ENCODE results near the gene REEP6.
"Not testable (repeated sequence)": the region's sequence is repeated elsewhere in the genome, so short reads cannot be mapped to it uniquely, and the experiment has no call there.

REEP6 gene

DNA sequence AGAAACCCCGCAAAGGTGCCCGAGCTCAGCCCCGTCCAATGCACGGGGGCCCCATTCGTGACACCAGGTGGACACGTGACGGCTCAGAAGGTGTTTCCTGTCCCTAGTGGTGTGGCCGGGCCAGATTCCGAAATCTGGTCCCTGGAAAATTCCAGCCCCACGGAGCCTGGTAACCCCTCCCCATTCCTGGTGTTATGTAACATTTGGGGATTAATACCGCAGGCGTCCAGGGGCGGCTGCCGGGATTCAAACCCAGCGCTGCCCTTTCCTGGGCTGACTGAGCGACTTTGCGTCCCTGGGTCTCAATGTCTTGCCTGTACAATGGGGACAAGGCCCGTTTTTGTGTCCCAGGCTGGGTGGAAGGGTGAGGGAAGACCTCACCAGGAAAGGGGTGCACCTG lies 31.9 kb downstream of the REEP6 start:
- no peak for DNase-seq (ENCODE audit: low read depth in 2 of 2)

DNA sequence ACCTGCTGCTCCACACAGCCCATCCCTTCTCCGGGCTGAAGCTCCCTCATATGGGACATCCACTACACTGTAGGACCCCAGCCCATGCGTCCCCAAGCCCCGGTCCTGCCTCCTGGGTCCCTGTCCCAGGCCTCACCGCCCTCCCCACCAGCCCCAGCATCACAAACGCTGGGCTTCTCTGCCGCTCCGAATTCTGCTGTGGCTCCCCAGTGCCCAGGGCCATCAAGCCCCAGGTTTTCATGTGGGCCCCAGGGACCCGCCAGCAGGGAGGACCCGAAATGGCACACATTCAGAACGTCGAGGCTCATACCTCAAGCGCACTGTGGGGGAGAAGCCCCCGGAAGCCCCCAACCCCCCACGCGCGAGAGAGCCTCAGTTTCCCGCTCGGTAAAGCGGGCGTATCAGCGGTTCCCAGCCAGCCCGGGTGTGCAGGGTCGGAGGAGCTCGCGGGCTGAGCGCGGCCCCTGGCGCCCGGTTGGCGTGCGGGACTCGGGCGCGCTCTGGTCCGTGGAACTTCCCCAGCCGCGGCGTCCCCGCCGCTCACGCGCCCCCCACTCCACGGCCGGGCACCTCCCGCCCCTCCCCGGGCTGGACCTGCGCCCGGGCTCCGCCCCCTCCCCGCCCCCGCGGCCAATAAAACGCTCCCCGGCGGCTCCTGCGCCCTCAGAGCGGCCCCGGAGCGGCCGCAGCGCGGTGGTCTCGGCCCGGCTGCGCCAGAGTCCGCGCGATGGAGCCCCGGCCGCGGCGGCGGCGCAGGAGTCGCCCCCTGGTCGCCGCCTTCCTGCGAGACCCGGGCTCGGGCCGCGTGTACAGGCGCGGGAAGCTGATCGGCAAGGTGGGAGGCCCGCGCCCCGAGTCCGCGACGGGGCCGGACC lies 32.7 kb downstream of the REEP6 start, which contains the start of gene PLK5:
Gene PLK5, plus strand, starts transcription at position 666 of the 875 bp plus-strand sequence. CDS start 2,920 bp downstream, outside the sequence.
- no peak for DNase-seq (ENCODE audit: low read depth in 2 of 2)

DNA sequence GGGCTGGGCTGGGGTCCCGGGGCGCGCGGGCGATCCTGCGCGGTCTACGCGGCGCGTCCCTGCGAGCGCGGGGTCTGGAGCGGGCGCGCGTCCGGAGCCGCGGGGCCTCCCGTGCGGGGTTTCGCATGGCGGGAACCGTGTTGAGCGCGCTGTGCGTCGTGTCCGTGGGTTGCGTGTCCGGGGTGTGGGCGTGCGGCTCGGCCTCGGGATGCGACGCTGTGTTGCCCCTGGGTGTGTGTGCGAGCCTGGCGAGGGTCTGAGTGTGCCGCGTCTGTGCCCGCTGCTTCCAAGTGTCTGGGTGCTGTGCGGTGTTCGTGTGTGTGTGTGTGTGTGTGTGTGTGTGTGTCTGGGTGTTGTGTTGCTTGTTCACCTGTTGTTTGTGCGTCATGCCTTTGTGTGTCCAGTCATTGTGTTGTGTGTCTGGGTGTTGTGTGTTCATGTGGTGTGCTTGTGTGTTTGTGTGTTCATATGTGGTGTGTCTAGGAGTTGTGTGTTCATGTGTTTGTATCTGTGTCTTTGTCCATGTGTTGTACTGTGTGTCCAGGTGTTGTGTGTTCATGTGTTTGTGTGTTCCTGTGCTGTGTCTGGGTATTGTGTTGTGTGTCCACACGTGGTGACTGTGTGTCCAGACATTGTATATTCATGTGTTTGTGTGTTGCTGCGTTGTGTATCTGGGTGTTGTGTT lies 33.4 kb downstream of the REEP6 start:
- DNase-seq (ENCODE audit: low read depth in 2 of 2) = no peak

DNA sequence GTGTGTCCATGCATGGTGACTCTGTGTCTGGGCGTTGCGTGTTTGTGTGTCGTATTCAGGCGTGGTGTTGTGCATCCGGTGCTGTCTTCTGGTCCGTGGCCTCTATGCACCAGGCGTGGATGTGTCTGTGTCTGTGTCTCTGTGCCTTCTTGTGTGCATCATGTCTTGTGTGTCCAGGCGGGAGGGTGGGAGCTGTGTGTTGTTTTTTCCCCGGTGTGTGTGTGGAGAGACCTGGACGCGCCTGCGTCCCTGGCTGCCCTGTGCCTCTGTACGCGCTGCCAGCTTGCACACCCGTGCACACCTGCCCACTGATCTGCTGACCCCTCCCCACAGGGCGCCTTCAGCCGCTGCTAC lies 34.0 kb downstream of the REEP6 start:
- no peak for DNase-seq (ENCODE audit: low read depth in 2 of 2)

DNA sequence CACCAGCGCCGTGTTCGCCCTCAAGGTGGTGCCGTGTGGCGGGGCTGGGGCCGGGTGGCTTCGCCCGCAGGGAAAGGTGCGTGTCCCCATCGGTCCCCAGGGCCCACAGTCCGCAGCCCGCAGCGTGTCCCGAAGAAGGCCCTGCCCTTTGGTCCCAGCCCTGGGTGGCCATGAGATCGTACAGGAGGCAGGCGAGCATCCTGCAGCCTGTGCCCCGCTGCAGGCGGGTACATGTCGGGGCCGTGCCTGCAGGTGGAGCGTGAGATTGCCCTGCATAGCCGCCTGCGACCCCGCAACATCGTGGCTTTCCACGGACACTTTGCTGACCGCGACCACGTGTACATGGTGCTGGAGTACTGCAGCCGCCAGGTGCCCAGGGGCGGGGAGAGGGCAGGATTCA lies 34.4 kb downstream of the REEP6 start:
- DNase-seq (ENCODE audit: low read depth in 2 of 2) = no peak

DNA sequence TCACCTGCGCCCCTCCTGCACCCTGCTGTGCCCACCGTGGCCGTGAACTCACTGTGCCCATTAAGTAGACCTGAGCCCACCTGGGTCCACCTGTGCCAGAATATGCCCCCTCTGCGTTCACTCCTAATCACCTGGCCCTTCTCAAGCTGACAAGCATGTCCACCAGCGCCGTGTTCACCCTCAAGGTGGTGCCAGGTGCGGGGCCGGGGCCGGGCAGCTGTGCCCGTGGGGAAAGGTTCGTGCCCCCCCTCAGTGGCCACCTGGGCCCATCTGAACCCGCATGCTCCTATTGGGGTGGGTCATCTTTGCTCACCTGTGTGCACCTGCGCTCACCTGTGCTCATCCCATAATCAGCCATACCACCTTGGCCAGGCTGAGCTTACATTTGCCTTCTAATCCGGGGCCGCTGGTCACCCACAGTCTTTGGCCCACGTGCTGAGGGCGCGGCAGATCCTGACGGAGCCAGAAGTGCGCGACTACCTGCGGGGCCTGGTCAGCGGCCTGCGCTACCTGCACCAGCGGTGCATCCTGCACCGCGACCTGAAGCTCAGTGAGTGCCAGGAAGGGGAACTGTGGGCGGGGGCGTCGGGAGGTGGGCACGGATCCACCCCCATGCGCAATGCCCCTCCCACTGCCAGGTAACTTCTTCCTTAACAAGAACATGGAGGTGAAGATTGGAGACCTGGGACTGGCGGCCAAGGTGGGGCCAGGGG lies 35.2 kb downstream of the REEP6 start:
- DNase-seq (ENCODE audit: low read depth in 2 of 2) = no peak

DNA sequence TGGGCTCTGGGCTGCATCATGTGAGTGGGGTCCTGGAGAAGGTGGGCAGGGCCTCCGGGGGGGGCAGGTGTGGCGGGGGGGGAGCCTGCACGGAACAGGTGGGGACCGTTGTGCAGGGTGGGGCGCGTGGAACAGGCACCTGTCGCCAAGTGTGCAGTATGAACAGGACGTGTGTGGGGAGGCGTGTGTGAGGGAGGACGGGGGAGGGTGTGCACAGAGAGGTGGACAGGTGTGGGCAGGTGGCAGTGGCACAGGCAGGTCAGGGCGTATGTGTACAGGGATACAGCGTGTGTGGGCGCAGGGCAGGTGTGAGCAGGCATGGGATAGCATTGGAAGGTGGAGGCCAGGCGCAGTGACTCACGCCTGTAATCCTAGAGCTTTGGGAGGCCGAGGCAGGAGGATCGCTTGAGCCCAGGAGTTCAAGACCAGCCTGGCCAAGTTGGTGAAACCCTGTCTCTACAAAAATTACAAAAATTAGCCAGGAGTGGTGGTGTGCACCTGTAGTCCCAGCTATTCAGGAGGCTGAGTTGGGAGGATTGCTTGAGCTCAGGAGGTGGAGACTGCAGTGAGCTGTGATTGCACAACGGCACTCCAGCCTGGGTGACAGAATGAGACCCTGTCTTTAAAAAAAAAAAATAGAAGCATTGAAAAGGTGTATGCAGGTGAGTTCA lies 36.1 kb downstream of the REEP6 start:
- no peak for DNase-seq (ENCODE audit: low read depth in 2 of 2)

DNA sequence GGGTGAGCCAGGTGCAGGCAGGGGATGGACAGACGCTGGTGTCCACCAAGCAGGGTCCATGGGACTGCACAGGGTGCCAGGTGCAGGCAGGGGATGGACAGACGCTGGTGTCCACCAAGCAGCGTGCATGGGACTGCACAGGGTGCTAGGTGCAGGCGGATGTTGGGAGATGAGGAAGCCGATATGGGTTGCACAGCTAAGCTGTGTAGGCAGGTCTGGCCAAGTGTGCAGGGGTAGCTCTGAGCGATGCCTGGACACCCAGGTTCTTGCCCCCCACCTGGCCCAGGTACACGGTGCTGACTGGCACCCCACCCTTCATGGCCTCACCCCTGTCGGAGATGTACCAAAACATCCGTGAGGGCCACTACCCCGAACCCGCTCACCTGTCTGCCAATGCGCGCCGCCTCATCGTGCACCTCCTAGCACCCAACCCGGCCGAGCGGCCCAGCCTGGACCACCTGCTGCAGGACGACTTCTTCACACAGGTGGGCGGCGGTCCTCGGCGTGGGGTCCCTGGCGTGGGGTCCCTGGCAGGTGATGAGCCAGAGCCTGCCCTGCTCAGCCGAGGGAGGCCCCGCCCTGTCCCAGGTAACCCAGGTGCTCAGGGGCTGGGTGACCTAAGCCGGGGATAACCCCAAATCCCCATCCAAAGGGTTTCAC lies 36.8 kb downstream of the REEP6 start:
- no peak for DNase-seq (ENCODE audit: low read depth in 2 of 2)

DNA sequence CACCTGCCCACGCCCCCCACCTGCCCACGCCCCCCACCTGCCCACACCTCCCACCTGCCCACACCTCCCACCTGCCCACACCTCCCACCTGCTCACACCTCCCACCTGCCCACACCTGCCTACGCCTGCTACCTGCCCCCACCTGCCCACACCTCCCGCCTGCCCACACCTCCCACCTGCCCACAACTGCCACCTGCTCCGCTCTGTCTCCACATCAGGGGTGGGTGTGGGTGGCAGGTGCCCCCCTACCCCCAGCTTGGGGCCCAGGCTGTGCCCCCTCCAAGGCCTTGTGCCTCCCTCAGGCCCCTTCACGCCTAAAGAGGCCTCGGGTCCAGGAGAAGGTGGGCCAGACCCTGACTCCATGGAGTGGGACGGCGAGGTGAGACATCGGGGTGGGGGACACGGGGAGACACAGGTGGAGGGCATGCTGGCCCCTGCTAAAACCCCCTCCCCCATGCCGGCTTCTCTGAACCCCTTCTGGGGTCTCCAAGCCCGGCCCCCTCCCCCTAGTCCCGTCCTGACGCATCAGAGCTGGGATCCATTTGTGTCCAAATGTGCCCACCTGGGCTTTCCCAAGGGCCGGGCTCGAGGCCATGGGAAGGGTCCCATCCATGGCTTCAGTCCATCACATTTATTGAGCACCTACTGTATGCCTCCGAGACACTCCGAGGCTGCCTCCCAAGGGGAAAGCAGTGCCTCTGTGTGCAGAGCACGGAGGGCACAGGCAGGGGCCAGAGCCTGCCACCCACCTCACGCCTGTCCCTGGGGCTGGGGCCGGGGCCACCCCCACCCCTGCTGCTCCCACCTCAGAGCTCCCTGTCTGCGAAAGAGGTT lies 37.8 kb downstream of the REEP6 start:
- no peak for DNase-seq (ENCODE audit: low read depth in 2 of 2)

DNA sequence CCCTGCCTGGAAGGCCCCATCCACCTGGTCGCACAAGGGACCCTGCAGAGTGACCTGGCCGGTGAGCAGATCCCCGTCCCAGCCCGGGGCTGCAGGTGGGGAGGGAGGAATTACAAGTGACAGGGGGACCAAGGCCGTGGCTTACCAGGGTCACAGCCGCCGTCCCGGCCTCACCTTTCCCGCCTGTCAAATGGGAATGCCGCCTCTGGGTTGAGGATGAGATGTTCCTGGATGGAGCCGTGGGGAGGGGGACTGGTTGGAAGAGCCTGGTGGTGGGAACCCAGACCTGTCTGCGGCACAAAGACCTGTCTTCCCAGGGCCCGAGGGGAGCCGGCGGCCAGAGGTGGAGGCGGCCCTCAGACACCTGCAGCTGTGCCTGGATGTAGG lies 38.4 kb downstream of the REEP6 start:
- DNase-seq (ENCODE audit: low read depth in 2 of 2) = no peak

DNA sequence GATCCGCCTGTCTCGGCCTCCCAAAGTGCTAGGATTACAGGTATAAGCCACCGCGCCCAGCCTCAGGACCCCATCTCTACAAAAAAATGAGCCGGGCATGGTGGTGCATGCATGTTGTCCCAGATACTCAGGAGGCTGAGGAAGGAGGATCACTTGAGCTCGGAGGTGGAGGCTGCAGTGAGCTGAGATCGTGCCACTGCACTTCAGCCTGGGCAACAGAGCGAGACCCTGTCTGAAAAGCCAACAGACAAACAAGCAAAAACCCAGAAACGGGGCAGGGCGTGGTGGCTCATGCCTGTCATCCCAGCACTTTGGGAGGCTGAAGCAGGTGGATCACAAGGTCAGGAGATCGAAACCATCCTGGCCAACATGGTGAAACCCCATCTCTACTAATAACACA lies 39.9 kb downstream of the REEP6 start:
- DNase-seq (ENCODE audit: low read depth in 2 of 2) = not testable (repeated sequence)

DNA sequence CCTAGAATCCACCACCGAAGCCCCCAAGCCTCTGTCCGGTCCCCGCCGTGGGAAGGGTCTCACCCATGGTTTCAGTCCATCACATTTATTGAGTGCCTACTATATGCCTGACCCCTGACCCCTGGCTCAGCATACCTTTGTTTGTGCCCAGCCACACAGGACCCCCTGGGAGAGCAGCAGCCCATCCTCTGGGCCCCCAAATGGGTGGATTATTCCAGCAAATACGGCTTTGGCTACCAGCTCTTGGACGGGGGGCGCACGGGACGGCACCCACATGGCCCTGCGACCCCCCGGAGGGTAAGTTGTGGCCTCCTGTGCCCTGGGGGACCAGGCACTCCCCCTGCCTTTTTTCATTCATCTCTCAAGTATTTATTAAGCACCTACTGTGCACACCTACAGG lies 40.6 kb downstream of the REEP6 start:
- no peak for DNase-seq (ENCODE audit: low read depth in 2 of 2)

DNA sequence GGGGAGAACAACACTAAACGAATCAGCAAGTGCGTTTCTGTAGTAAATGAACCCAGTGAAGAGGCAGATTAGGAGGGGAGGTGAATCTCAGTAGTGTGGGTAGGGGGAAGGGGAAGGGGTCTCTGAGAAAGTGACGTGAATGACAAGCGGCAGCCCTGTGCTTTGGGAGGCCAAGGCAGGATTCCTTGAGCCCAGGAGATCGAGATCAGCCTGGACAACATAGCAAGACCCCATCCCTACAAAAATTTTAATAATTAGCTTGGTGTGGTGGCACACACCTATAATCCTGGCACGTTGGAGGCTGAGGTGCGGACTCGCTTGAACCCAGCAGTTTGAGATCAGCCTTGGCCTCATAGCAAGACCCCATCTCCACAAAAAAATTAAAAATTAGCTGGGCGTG lies 41.0 kb downstream of the REEP6 start:
- DNase-seq (ENCODE audit: low read depth in 2 of 2) = no peak

DNA sequence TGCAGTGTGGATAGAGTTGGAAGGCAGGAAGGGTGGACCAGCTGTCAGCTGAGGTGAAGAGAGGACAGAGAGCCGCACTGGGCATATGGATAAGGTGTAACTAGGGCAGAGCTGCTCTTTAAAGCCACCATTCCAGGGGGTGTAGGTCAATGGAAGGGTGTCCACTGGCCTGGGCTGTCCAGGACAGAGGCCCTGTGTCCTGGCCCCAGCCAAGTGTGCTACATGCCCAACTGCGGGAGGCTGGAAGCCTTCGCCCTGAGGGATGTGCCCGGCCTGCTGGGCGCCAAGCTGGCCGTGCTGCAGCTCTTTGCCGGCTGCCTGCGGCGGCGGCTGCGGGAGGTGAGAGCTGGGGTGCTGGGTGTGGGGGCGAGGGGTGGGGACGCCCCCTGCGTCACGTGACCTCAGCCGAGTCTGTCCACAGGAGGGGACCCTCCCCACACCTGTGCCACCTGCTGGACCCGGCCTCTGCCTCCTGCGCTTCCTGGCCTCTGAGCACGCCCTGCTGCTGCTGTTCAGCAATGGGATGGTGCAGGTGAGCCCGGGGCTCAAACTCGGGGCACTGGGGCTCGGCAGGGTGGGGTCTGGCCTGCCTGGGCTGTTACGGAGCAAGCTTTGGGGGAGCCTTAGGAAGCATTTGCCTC lies 42.6 kb downstream of the REEP6 start:
- DNase-seq (ENCODE audit: low read depth in 2 of 2) = no peak

DNA sequence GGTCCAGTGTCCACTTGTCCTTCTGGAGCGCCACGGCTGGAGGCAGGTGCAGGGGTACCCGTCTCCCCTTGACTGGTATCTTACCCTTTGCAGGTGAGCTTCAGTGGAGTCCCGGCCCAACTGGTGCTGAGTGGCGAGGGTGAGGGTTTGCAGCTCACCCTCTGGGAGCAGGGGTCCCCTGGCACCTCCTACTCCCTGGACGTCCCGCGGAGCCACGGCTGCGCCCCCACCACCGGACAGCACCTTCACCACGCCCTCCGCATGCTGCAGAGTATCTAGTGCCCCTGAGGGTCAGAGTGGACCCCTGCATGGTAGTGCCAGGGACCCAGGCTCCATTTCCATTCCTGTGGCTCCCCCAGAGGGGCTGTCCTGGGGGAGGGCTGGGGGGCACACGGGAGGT lies 44.0 kb downstream of the REEP6 start:
- no peak for DNase-seq (ENCODE audit: low read depth in 2 of 2)

DNA sequence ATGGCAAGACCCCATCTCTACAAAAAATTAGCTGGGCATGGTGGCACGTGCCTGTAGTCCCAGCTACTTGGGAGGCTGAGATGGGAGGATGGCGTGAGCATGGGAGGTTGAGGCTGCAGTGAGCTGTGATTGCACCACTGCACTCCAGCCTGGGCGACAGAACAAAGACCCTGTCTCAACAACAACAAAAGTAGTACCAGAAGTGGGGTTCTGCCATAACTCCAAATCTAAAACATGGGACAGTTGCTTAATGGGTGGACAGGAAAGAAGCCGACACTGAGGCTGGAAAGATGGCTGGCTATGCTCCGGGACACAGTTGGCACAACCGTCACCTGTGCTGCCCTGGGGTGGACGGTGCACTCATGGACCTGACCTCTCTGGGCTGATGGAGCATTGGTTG lies 44.7 kb downstream of the REEP6 start:
- DNase-seq (ENCODE audit: low read depth in 2 of 2) = not testable (repeated sequence)

DNA sequence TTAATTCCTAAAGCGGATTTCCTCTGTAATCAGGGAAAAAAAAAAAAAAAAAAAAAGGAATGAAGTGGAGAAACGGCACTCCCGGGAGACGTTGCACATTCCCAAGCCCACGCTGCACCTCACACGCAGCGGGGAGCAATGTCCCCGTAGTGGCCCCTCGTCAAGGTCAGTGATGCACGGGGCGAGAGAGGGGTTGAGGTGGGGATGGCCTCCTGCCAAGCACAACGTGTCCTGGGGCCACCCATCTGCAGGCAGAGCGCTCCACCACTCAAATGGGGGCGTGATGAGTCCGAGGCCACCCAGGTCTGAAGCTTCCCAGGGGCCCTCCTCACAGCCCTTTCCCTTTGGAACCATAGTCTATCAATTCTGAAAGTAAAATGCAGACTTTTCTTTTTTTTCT lies 48.0 kb downstream of the REEP6 start:
- DNase-seq (ENCODE audit: low read depth in 2 of 2) = no peak

DNA sequence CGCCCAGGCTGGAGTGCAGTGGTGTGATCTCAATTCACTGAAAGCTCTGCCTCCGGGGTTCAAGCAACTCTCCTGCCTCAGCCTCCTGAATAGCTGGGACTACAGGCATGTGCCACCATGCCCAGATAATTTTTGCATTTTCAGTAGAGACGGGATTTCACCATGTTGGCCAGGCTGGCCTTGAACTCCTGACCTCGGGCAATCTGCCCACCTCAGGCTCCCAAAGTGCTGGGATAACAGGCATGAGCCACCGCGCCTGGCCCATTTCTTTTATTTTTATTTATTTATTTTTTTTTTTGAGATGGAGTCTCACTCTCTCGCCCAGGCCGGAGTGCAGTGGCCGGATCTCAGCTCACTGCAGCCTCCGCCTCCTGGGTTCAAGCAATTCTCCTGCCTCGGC lies 48.8 kb downstream of the REEP6 start:
- DNase-seq (ENCODE audit: low read depth in 2 of 2) = not testable (repeated sequence)

DNA sequence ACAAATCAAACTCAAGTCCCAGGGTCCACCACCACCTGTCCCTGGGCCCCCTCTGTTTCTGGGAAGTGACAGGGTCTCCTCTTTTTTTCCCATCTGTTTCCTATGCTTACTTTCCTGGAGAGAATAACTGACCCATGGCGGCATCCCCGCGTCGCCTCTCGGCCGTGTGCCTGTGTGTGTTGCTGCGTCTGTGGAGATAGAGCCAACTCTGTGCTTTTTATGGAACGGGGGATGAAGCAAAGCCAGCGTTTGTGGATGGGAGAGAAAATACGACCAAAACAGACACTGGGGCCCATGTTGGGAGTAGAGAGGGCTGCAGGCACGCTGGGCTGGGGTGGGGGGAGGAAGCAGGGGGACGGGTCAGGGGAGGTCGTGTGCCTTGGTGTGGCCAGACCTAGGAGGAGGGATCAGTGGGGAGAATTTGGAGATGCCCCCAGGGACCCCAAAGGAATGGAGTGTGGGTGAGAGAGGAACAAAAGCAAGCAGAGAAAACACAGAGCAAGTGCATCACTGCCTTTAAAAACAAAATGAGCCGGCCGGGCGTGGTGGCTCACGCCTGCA lies 49.5 kb downstream of the REEP6 start:
- no peak for DNase-seq (ENCODE audit: low read depth in 2 of 2)
